NCI-H82 treated with DMSO at 0.1 percent for 48 hours (cell line): Measurements from ENCODE around the gene FAM53B.

Experiments used
- DNase-seq: peaks from one replicate; lab custom pipeline; 2025; ENCODE audit not compliant: unreplicated experiment; lab: John Stamatoyannopoulos, UW

FAM53B gene

DNA sequence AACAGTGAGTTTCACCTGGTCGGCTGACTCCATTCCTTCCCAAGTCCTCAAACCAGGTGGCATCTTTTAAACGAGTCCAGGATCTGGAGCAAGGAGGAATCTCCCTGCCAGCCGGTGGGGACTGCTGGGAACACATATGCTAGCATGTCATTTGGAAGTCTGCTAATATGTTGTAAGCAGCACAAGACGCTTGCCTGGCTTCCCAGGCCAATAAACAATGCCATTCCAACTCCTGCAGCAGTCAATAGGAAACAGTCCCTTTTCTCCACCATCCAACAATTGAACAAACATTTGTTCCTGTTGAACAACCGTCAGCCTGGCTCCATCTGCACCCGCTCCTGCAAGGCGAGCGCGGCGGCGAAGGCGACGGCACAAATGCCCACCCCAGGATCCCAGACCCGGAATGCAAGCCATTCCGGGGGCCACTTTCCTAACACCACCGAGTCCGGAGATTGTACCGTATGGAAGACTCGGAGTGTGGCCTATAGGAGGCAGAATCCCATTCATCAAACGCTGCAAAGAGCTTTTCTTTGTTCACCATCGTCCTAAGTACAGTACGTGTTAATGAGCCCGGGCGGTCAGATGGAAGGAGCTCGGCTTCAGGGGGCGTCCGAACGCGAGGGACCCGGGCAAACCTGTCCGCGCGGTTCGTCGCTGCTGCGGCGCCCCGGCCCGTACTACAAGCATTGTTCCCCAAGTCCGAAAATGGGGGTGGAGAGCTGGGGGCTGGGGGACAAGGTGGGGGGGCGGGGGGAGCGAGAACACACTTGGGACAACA, 1.6 kb downstream of the FAM53B start:
- DNase-seq = no peak

DNA sequence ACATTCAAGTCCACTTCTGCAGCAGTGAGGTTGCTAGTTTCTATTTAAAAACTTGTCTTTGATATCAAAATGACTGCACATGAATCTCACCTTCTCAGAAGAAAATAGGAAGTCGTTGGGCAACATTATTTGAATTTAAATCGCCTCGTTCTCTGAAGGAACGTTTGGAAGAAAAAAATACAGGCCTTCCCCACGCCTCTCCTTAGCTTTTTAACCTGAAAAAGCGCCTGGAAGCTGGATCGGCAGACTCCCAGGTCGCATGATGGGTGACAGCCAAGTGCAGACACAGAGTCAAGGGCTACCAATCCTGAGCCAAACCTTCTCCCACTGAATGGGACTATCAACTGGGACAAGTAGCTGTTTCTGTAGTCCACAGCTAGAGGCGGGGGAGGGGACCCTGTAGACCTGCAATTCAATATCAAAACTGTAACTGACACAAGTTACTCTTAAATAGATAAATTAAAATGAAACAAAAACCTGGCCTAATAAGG, 2.2 kb downstream of the FAM53B start:
- no peak for DNase-seq

DNA sequence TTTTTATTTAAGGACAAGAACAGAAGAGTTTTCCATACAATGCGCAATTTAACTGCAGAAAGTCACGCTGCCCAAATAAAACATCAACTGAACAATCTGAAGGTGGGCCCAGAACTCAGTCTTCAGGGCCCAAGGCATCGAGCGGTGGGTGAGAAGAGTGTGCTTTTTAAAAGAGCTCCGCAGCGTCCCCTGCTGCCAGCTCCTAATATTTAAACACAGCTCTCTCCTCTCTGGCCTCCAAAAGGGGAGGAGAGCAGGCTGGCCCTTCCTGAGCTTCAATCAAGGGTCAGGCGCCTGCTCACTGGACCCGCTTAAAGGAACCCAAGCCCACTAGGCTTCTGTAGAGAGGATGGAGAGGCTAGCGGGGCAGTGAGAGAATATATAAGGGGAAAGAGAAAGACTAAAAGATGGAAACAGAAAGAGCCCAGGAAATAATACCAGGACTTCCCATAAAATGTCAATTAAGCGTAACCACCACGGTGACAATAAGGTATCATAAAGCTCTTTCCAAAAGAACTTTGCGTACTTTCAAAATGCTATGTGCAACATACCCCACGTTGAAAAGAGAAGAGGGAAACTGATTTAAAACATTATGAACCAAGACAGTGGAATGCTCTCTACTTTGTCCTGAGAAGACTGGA, 2.8 kb downstream of the FAM53B start:
- peak; percentile 16 for DNase-seq

DNA sequence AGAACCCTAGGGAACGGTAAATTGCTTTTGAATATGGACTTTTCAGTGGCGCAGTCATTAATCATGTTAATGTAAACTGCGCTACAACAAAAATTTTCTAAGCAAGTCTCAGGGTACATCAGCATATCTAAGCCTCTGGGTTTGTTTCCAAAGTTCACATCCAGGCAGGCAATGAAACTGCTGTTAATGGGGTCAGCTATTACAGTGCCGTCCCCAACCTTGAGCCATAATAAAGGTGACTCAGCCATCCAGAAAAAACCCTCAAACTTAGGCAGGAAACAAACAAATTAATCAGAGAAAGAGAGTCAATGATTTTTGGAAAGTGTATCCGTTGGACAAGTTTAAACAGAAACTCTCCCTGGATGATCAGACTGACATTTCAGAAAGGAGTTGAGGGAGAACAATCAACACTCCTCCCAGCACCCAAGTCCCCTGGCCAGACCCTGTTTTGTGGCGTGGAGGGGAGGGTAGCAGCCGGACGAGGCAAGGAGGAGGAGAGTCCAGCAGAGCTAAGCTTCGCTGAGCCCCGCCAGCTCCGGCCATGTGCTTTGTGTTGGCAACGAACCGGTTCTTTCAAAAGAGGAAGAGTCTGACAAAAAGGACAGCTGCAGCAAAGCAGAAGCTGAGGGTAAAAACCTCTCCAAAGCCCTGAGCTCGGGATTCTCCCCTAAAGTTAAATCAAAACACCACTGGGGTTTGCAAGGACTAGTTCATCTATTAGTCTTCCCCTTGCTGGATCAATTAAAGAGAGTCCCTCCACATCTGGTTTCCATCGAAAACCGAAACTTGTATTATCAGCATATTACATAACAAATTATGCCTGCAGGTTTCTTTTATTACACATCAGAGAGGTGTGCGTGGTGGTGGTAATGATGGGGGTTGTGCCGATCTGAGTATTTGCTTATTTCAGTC, 3.6 kb downstream of the FAM53B start:
- DNase-seq = no peak

- DNase-seq = no peak
These were observed 4.2 kb downstream of the FAM53B start for GRCh38 chr10:124739986-124740368.

DNA sequence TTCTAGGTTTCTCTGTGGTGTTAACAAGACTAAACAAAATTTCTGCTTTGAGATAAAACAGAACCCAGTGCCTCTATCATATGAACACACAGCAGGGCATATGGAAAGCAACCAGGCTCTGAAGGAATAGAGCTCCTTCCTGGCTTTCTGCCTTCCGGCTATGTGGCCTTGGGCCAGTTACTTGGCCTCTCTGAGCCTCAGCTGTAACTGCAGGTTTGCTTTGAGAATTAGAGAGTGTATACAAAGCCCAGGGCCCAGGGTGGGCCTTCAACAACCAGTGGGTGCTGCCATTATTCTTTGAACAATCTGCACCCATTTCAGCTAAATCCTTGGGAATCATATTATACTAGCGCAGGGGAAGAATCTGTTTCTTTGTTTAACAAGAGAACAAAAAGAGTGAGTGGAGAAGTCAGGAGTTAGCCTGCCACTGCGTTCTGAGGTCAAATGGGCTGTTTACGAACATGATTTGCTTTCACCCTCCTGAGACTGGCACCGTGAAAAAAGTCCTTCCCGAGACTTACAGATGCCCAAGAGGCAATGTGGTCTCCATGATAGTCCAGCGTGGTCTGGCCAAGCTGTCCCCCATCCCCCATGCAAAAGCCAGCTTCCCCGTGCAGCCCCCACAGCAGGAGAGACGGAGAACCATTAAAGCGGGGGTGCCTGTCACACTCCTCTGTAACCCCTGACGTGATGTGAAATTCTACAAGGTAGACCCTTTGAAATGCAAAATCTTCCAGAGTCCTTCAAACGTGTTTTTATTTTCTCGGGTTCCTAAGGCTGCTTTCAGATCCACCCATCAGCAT, 4.9 kb downstream of the FAM53B start:
- no peak for DNase-seq

DNA sequence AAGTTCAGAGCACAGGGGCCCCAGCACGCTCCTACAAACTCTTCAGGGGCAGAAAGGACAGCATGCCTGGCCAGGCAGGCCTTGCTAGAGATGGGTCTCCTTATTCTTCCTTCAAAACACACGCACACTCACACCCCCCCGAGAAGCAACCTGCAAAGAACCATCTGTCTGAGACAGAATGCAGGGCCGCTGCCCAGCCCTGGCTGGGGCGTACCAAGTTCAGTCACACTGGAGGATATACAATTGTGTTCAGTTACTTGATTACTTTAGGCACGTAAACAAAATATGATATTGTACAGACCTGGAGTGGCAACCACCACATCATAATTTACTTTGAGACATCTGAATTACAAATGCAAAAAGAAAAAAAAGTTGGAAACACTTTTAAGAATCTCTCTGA, 5.7 kb downstream of the FAM53B start:
- no peak for DNase-seq

GRCh38 chr10:124737708-124738107, 6.5 kb downstream of the FAM53B start:
- no peak for DNase-seq

DNA sequence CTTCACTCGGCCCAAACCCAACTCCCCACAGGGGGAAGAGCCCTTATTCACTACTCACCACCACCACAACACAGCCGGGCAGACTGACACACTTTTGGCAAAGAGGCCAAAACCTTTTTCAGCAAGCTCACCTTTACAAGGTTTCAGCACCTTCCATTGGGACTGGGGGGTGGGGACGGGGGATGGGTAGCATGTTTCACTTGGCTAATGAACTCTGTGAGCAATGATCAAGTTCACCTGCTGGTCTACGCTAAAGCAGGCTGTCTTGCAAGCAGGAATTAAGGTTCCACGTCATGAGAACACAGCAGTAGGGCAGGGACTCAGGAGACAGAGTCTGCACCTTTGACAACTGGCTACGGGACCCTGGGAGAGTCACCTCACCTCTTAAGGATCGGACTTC, 7.0 kb downstream of the FAM53B start:
- DNase-seq = no peak

DNA sequence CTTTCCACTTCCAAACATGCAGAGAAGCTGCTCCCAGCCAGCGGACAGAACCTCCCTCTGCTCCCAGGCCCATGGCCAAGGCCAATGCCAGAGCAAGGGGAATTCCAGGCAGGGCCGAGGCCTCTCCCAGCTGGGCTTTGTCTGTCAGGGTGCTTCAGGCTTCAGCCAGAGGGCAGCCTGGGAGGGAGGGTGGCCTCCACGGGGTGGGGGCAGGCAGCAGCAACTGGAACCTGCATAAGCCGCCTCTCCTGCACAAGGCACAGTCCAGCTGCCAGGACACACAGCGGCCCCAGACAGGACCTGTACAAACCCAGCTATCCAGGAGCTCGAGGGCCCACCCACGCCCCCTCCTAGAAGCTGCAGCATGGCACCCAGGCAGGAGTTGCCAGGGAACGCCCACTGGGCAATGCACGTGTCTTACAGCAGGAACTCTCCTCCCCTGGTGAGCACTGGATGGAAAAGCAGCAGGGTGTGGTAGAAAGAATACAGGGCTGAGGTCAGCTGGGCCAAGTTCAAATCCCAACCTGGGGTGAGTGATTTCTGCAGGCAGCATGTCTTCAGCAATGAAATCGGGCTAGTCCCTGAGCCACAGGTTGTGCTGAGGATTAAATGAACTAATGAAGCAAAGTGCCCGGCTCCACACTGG, 7.6 kb downstream of the FAM53B start:
- DNase-seq = no peak

DNA sequence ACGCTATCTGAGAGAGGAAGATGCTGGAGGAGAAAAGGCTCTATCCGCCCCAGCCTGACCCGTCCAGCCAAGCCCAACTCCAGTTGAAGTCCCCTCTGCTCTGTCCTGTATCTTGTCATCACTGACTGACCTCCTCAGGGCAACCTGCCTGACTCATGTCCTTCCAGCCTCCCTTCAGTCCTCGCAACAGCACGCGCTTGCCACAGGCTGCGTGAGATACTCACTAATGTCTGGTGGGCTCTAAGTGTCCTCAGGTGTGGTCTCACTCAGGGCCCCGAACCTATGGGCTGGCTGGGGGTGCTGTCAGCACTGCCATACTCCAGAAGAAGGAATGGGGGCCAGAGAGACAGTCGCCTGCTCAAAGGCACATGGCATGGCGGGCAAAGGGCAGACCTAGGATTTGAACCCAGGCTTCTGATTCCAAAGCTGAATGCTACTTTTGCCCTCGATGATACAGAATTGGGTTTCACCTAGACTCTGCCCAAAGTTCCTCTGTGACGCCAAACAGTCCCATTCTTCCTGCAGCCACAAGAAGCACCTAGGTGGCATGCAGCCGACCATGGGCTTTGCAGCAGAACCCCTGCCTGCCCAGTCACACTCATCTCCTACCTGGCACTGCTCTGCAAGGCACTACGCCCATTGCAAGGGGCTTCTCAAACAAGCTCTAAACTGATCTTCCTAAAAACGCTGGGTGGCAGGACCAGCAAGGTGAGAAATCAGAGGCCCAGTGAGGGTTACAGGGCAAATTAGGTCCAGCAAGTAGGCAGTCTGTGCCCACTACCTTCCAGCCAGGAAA, 8.5 kb downstream of the FAM53B start:
- no peak for DNase-seq

- DNase-seq = no peak
These were observed 9.6 kb downstream of the FAM53B start for GRCh38 chr10:124734311-124735166.

DNA sequence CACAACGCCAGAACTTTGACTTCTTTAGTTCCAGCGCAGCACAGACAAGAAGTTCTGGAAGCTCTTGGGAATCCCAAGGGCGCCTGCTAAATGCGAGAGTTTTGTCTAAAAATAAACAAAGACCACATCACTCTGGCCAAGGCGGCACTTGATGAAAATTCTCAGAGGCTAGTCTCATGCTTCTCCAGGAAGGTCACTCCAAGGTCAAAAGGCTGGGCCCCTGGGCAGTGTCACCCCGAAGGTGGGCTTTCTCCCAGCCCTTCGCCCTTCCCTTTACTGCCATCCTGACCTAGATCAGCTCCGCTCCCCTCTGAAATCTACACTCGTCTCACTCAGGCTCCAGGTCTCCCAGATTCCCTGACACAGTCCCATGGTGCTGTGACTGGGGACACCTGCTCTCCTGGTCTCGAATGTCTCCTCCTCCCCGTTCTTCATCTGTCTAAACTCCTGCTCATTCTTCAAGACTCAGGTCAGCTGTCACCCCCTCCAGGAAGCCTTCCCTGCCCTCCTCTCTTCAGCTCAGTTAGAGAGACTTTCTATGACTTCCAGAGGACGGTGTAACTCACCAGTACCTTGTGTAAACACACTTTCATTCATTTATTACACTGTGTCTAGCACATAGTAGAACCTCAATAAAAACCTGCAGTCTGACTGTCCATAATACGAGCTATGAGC, 10.5 kb downstream of the FAM53B start:
- DNase-seq = no peak

DNA sequence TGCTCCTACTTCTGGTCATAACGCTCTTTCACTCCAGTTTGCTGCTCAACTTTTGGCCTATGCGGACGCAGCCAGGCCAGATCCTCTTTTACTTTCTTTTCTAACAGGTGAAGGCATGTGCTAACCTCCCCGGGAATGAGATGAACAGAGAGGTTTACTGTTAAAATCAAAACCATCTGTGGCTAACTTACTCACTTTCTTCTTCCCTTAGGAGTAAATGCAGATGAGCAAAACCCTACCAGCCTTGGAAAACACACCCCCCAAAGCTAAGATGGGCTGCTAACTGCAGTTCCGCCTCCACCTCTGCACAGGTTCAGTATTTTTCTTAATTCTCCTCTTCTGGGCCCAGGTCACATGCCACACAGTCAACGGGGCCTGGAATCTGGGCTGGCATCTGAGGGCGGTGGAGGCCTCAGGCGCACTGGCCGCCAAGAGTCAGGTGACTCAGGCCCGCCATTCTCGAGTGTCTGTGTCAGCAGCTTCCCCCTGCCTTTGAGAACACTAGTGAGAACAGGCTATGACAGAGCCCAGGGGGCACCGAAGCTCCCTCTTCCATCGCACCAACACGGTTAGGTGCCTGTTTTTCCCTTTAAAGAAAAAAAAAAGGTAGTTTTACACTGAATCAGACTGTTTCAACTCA, 11.1 kb downstream of the FAM53B start:
- DNase-seq = no peak

- DNase-seq = no peak
These were observed 12.6 kb downstream of the FAM53B start for GRCh38 chr10:124731551-124731950.

GRCh38 chr10:124730790-124731189, 13.4 kb downstream of the FAM53B start:
- DNase-seq = no peak

DNA sequence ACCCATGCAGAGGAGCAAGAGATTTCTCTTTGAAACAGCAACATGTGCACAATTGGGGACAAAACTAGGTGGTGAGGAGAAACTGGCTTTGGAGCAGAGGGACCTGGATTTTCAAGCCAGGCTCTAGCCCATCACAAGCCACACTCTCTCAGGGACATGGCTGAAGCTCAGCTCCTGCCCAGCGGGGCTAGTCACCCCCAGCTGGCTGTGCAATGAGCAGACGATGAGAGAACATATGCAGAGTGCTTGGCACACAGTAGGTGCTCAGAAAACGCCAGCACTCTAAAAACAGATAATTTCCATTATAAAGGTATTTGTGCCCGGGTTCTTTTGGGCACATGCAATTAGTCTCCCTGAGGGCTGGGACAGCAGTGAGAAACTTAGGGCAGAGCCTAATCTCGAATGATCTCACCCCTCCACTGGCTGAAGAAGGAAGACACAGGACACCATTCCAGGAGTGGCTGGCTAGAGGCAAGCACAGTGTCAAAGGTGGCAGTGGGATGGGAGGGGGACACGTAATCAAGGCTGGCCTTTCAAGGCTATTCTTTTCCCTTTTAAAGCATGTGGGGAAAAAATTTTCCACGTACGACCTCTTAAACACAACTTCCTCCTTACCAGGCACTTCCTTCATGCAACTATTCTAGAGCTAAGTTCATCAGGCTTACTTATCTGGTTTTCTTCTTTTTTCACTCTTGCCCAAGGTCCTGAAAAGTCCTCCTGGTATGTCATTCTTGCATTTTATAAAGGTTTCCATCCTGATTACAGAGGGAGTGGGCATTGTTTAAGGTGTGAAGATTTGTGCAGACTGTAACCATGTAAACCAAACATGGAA, 15.1 kb downstream of the FAM53B start:
- DNase-seq = no peak
